NCI-H2107 (cell line): ENCODE measurements around the gene OR2A1.
"Not testable (repeated sequence)": the region's sequence is repeated elsewhere in the genome, so short reads cannot be mapped to it uniquely, and the experiment has no call there.

Source experiments
- DNase-seq: peaks from one replicate; lab custom pipeline; 2025; lab: John Stamatoyannopoulos, UW

OR2A1 gene

GRCh38 chr7:144311872-144312469, at the start of gene OR2A1:
Gene OR2A1 (plus strand): TSS chr7:144312419. CDS start chr7:144318125, 5,706 bp downstream.
- not testable (repeated sequence) for DNase-seq

GRCh38 chr7:144264692-144265091, 47.5 kb upstream of the OR2A1 start, which contains the start of gene OR2A7:
Gene OR2A7 (minus strand): TSS chr7:144264792. CDS start chr7:144259628, 5,164 bp downstream.
- not testable (repeated sequence) for DNase-seq

GRCh38 chr7:144269188-144269587, 43.0 kb upstream of the OR2A1 start, which contains the start of gene CTAGE8:
Gene CTAGE8 (minus strand): TSS chr7:144269288. CDS start chr7:144269250, 38 bp downstream.
- DNase-seq: not testable (repeated sequence)

GRCh38 chr7:144275281-144275680, 36.9 kb upstream of the OR2A1 start:
- DNase-seq: not testable (repeated sequence)

GRCh38 chr7:144280010-144280409, 32.2 kb upstream of the OR2A1 start:
- not testable (repeated sequence) for DNase-seq

- DNase-seq: not testable (repeated sequence)
These were observed 30.2 kb upstream of the OR2A1 start for GRCh38 chr7:144281981-144282380.

GRCh38 chr7:144282490-144282889, 29.7 kb upstream of the OR2A1 start:
- not testable (repeated sequence) for DNase-seq

- not testable (repeated sequence) for DNase-seq
These were observed 28.5 kb upstream of the OR2A1 start for GRCh38 chr7:144283716-144284115.

GRCh38 chr7:144287171-144287784, 24.9 kb upstream of the OR2A1 start:
- DNase-seq: not testable (repeated sequence)

GRCh38 chr7:144291607-144292006, 20.6 kb upstream of the OR2A1 start:
- not testable (repeated sequence) for DNase-seq

- DNase-seq: not testable (repeated sequence)
These were observed 19.6 kb upstream of the OR2A1 start for GRCh38 chr7:144292384-144293161.

- DNase-seq: not testable (repeated sequence)
These were observed 18.3 kb upstream of the OR2A1 start for GRCh38 chr7:144293794-144294499.

GRCh38 chr7:144302578-144303303, 9.5 kb upstream of the OR2A1 start:
- not testable (repeated sequence) for DNase-seq

- DNase-seq: not testable (repeated sequence)
These were observed 8.6 kb upstream of the OR2A1 start for GRCh38 chr7:144303607-144304006.

- not testable (repeated sequence) for DNase-seq
These were observed 7.1 kb upstream of the OR2A1 start for GRCh38 chr7:144305156-144305555.

- not testable (repeated sequence) for DNase-seq
These were observed 2.5 kb upstream of the OR2A1 start for GRCh38 chr7:144309702-144310101.

GRCh38 chr7:144311218-144311617, 1.0 kb upstream of the OR2A1 start:
- not testable (repeated sequence) for DNase-seq

GRCh38 chr7:144317537-144317936, 5.3 kb downstream of the OR2A1 start:
- not testable (repeated sequence) for DNase-seq

GRCh38 chr7:144319547-144319946, 7.3 kb downstream of the OR2A1 start:
- DNase-seq: not testable (repeated sequence)

GRCh38 chr7:144321677-144322206, 9.5 kb downstream of the OR2A1 start:
- DNase-seq: not testable (repeated sequence)

- not testable (repeated sequence) for DNase-seq
These were observed 11.1 kb downstream of the OR2A1 start for GRCh38 chr7:144323359-144323758.
